Measurements from ENCODE around the gene MTO1. TPM values are rescaled to one million over a fixed set of nuclear protein-coding genes. Genes with fewer than 3 reads are reported as not detected.

The MTO1 gene
- total RNA-seq, 1 experiment from 2014 or later = 32.4 TPM

- H3K27ac Mint-ChIP-seq = peak overlapping the region; percentile 60; the same call in 1 of the 2 replicates
Measured at GRCh38 chr6:73481969-73482368, 20.4 kb downstream of the MTO1 start.

GRCh38 chr6:73484438-73484837, 22.9 kb downstream of the MTO1 start:
- CTCF ChIA-PET = no interaction called here
- Mint-ChIP-seq H3K36me3 (peaks cover 73% of the 10 kb centered on the region), H3K27ac (no peak overlapping the region), H3K4me3 (no peak overlapping the region), H3K4me1 (no peaks in the 10 kb centered on the region), H3K27me3 (ENCODE audit: low read depth) (no peaks in the 10 kb centered on the region), H3K9me3 (peaks cover 5% of the 10 kb centered on the region; the same call in 1 of the 2 replicates)
- DNase-seq (ENCODE audit: low spot score) = no peak
- POLR2A ChIA-PET = interaction anchor here (0.6 kb wide), 2 partner anchors 13 to 46 kb away, joined by 3 to 7 read pairs; no protein-coding TSS in a partner anchor
- no peak for ATAC-seq
- no peak for TF ChIP-seq SMAD4 (CRISPR knock-in tag; IDR thresholded peaks at IDR 0.05)
- no peak for TF ChIP-seq ZNF671 (CRISPR knock-in tag; IDR thresholded peaks at IDR 0.05)
- no peak for TF ChIP-seq TEAD1 (CRISPR knock-in tag; IDR thresholded peaks at IDR 0.05)
- TF ChIP-seq MXD4 (CRISPR knock-in tag; IDR thresholded peaks at IDR 0.05; ENCODE audit: borderline replicate concordance) = no peak
- no peak for TF ChIP-seq ZNF232 (CRISPR knock-in tag; IDR thresholded peaks at IDR 0.05)
- TF ChIP-seq EMX1 (CRISPR knock-in tag; IDR thresholded peaks at IDR 0.05) = no peak
- no peak for TF ChIP-seq CREB1 (CRISPR knock-in tag; IDR thresholded peaks at IDR 0.05)
- no peak for TF ChIP-seq JAZF1 (CRISPR knock-in tag; IDR thresholded peaks at IDR 0.05)
- TF ChIP-seq ATF6 (CRISPR knock-in tag; IDR thresholded peaks at IDR 0.05) = no peak

More at GRCh38 chr6:73481969-73482368, 20.4 kb downstream of the MTO1 start:
- POLR2A ChIA-PET = interaction anchor here (0.7 kb wide), 1 partner anchor 101 kb away, joined by 5 read pairs; no protein-coding TSS in a partner anchor
- no peak for ATAC-seq
- CTCF ChIA-PET = no interaction called here
- no peaks in the 10 kb centered on the region for H3K9me3 Mint-ChIP-seq
- no peak for DNase-seq (ENCODE audit: low spot score)
- no peak overlapping the region for H3K4me3 Mint-ChIP-seq
- no peak for TF ChIP-seq AR (CRISPR knock-in tag; IDR thresholded peaks at IDR 0.05)
- TF ChIP-seq OVOL2 (CRISPR knock-in tag; IDR thresholded peaks at IDR 0.05; ENCODE audit: borderline replicate concordance) = no peak
- no peak for TF ChIP-seq TEAD1 (CRISPR knock-in tag; IDR thresholded peaks at IDR 0.05)
- TF ChIP-seq ESRRA (CRISPR knock-in tag; IDR thresholded peaks at IDR 0.05; ENCODE audit: borderline replicate concordance) = no peak
- TF ChIP-seq NR1H2 (CRISPR knock-in tag; IDR thresholded peaks at IDR 0.05) = no peak
- TF ChIP-seq ATF3 (CRISPR knock-in tag; conservative IDR thresholded peaks at IDR 0.05) = no peak
- no peak for TF ChIP-seq USF1 (CRISPR knock-in tag; IDR thresholded peaks at IDR 0.05)
- no peak for TF ChIP-seq ATF2 (CRISPR knock-in tag; IDR thresholded peaks at IDR 0.05; ENCODE audit: borderline replicate concordance, low read depth)
- no peak for TF ChIP-seq GABPB1 (CRISPR knock-in tag; IDR thresholded peaks at IDR 0.05)
- H3K27me3 Mint-ChIP-seq (ENCODE audit: low read depth) = no peaks in the 10 kb centered on the region
- H3K36me3 Mint-ChIP-seq = peaks cover 61% of the 10 kb centered on the region
- H3K4me1 Mint-ChIP-seq = no peaks in the 10 kb centered on the region

All from WTC11 (cell line).